Measurements from ENCODE around the gene ZSCAN23. TPM values are rescaled to one million over a fixed set of nuclear protein-coding genes. Genes with fewer than 3 reads are reported as not detected.
A peak's percentile ranks its signal among the peaks of the same experiment; 100 is the strongest.
"Not testable (repeated sequence)": the region's sequence is repeated elsewhere in the genome, so short reads cannot be mapped to it uniquely, and the experiment has no call there.

The ZSCAN23 gene
- polyA plus RNA-seq, 1 donor from 2014 or later, result 14.7 TPM

- H3K36me3 ChIP-seq (ENCODE audit: insufficient read depth, low read length), result no peaks in the 10 kb centered on the region
- H3K4me3 ChIP-seq (ENCODE audit: low read length), result peak overlapping the region; percentile 70
- no peaks in the 10 kb centered on the region for H3K9me2 ChIP-seq (ENCODE audit: insufficient read depth, low read length)
- H3K27ac ChIP-seq (ENCODE audit: low read length), result no peak overlapping the region
- peaks cover 10% of the 10 kb centered on the region for H3K79me2 ChIP-seq (replicated peaks; ENCODE audit: insufficient read depth, low read length)
- H2AFZ ChIP-seq (ENCODE audit: low read depth, low read length), result peak overlapping the region; percentile 88
- peak overlapping the region; percentile 40 for H3K4me2 ChIP-seq (ENCODE audit: low read length)
- no peaks in the 10 kb centered on the region for H4K20me1 ChIP-seq (ENCODE audit: insufficient read depth)
- no peaks in the 10 kb centered on the region for H3F3A ChIP-seq (ENCODE audit: insufficient read depth, low read length, poor library complexity, severe bottlenecking)
- H3K27me3 ChIP-seq (ENCODE audit: insufficient read depth, low read depth, low read length), result no peaks in the 10 kb centered on the region
- no peaks in the 10 kb centered on the region for H3K9me3 ChIP-seq (ENCODE audit: low read length)
- TF ChIP-seq TAF1 (IDR thresholded peaks at IDR 0.05; ENCODE audit: low read depth) (no peak), MXI1 (conservative IDR thresholded peaks at IDR 0.05; ENCODE audit: poor library complexity, severe bottlenecking) (no peak), POLR2AphosphoS5 (IDR thresholded peaks at IDR 0.05) (no peak), EP300 (conservative IDR thresholded peaks at IDR 0.05; ENCODE audit: poor library complexity, severe bottlenecking) (no peak), EZH2 (IDR thresholded peaks at IDR 0.05; ENCODE audit: borderline replicate concordance, insufficient read depth, low read length, poor library complexity, severe bottlenecking) (no peak), SMC3 (conservative IDR thresholded peaks at IDR 0.05; ENCODE audit: poor library complexity) (no peak), REST (IDR thresholded peaks at IDR 0.05; ENCODE audit: borderline replicate concordance) (no peak), RAD21 (conservative IDR thresholded peaks at IDR 0.05) (no peak), CTCF (IDR thresholded peaks at IDR 0.05; ENCODE audit: poor library complexity, severe bottlenecking) (no peak)
- H3K9ac ChIP-seq (ENCODE audit: low read length), result peak overlapping the region; percentile 56
Measured at GRCh38 chr6:28446818-28447511, 3.7 kb upstream of the ZSCAN23 start.

- H4K20me1 ChIP-seq (ENCODE audit: insufficient read depth); H3K4me3 ChIP-seq (ENCODE audit: low read length); H3K9me2 ChIP-seq (ENCODE audit: insufficient read depth, low read length); H3K9me3 ChIP-seq (ENCODE audit: low read length); H3K27me3 ChIP-seq (ENCODE audit: insufficient read depth, low read depth, low read length); H3K4me2 ChIP-seq (ENCODE audit: low read length); H3K27ac ChIP-seq (ENCODE audit: low read length); H3F3A ChIP-seq (ENCODE audit: insufficient read depth, low read length, poor library complexity, severe bottlenecking); H3K9ac ChIP-seq (ENCODE audit: low read length); H3K36me3 ChIP-seq (ENCODE audit: insufficient read depth, low read length); H2AFZ ChIP-seq (ENCODE audit: low read depth, low read length): not testable (repeated sequence)
- peaks cover 18% of the 10 kb centered on the region for H3K79me2 ChIP-seq (replicated peaks; ENCODE audit: insufficient read depth, low read length)
Measured at GRCh38 chr6:28444759-28445158, 1.5 kb upstream of the ZSCAN23 start.

Data from neural cell (in vitro differentiated cells).